Measurements from ENCODE around the gene GAB2.

GAB2 gene

GRCh38 chr11:78219493-78220217, 198.0 kb downstream of the GAB2 start:
- no peak for ATAC-seq

- no peak for ATAC-seq
Measured at GRCh38 chr11:78218707-78219492, 198.7 kb downstream of the GAB2 start.

GRCh38 chr11:78217650-78218541, 199.7 kb downstream of the GAB2 start:
- ATAC-seq = no peak

DNA sequence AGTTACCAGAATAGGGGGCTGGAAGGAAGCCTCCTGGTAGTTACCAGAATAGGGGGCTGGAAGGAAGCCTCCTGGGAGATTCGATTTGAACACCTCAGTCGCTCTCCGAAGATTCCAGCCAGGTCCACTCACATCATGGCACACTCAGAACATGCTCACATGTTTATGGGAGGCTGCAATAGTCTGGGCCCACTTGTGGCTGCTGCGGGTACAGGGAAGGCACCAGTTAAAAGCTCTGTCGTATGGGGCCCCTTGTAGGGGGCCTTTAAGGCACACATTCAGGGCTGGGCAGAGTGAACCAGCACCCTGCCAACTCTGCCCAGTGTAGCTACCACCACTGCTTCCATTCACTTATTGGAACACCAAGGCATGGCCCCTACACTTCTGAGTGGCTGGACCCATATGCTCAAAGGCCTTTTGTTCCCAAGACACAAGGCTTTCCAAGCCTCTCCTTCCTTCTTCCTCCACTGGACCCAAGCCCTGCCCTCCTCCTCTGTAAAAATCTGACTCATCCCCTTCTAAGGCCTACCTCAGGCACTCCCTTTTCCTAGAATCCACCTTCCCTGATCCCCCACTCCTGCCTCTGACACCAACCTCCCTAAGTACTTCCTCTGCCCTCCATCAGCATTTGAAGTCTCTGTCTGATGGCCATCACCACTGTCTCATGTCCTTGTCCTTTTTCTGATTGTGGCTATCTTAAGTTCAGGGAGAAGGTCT, 200.9 kb downstream of the GAB2 start:
- ATAC-seq = no peak

GRCh38 chr11:78216021-78216420, 201.6 kb downstream of the GAB2 start:
- no peak for ATAC-seq

- no peak for ATAC-seq
Measured at GRCh38 chr11:78214331-78215194, 203.1 kb downstream of the GAB2 start.

DNA sequence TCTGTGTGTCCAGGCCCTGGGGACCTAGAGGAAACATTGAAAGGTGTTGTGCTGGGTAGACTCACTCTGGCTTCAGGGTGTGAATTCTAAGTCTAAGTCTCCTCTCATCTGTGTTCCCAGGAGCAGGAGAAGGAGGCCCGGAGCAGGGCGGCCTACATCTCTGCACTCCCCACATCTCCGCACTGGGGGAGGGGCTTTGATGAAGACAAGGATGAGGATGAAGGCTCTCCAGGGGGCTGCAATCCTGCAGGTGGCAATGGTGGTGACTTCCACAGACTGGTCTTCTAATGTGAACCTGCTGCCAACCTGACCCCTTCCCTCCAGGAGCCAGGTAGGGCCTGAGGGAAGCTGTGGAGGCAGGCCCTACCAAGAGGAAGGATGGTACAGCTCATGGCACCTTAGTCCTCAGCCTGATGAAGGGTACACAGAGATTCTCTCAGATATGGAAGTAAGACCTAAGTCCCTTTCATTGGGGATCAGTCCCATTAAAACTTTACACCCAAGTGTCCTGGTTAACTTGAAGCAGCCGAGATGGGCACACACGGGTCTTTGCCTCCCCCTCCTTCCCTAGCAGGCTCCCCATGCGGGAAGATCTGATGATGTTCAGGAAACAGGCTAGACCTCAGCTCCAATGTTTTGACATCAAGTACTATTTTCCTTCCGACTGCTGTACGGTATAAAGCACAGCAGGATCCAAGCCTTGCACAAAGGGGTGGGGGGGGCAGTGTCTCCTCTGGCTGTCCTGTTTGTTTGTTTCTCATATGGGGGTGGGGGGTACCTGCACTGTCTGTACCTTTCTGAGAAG, 203.9 kb downstream of the GAB2 start:
- ATAC-seq = no peak

DNA sequence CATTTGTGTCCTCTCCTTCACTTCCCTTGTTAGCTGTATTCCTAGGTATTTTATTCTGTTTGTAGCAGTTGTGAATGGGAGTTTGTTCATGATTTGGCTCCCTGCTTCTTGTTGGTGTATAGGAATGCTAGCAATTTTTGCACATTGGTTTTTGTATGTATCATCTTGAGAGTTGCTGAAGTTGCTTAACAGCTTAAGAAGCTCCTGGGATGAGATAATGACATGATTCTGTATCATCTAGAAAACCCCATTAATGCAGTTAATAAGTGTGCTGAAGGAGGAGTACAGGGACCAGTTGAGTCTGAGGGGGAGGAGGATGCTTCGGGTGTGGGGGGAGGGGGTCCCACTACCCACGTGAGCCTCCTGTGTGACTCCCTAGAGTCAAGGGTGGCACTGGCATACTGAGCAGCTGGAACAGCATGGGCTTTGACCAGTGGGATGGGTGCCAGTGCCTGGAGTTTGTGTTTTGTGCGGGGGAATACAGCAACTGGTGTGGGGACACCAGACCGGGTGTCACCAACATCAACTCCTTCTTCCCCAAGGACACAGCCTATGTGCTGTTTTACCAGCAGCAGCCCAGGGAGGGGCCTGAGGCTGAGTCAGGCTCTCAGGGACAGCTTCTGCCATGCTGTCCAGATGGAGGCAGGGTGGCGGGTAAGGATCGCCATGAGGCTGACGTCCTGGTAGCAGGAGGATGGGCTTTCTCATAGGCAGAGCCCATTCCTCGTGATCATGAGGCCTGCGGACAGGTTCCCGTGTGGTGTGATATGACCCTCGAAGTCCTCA, 204.8 kb downstream of the GAB2 start:
- no peak for ATAC-seq

GRCh38 chr11:78211565-78211964, 206.1 kb downstream of the GAB2 start:
- ATAC-seq = no peak

DNA sequence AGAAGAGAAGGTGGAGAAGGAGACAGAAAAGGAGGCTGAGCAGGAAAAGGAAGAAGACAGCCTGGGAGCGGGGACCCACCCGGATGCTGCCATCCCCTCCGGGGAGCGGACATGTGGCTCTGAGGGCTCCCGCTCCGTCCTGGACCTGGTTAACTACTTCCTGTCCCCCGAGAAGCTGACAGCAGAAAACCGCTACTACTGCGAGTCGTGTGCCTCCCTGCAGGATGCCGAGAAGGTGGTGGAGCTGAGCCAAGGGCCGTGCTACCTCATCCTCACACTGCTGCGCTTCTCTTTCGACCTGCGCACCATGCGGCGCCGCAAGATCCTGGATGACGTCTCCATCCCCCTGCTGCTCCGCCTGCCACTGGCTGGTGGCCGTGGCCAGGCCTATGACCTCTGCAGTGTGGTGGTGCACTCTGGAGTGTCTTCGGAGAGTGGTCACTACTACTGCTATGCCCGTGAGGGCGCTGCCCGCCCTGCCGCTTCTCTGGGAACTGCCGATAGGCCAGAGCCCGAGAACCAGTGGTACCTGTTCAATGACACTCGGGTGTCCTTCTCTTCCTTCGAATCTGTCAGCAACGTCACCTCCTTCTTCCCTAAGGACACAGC, 207.5 kb downstream of the GAB2 start:
- no peak for ATAC-seq

DNA sequence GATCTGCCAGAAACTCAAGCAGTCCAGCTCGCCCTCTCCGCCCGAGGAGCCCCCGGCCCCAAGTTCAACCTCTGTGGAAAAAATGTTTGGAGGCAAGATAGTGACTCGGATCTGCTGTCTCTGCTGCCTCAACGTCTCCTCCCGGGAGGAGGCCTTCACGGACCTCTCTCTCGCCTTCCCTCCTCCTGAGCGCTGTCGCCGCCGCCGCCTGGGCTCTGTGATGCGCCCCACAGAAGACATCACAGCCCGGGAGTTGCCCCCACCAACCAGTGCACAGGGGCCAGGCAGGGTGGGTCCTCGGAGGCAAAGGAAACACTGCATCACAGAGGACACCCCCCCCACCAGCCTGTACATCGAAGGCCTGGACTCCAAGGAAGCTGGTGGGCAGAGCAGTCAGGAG, 208.1 kb downstream of the GAB2 start:
- ATAC-seq = no peak

GRCh38 chr11:78208257-78209165, 209.1 kb downstream of the GAB2 start:
- ATAC-seq = no peak

GRCh38 chr11:78207532-78208256, 209.9 kb downstream of the GAB2 start:
- ATAC-seq = no peak

DNA sequence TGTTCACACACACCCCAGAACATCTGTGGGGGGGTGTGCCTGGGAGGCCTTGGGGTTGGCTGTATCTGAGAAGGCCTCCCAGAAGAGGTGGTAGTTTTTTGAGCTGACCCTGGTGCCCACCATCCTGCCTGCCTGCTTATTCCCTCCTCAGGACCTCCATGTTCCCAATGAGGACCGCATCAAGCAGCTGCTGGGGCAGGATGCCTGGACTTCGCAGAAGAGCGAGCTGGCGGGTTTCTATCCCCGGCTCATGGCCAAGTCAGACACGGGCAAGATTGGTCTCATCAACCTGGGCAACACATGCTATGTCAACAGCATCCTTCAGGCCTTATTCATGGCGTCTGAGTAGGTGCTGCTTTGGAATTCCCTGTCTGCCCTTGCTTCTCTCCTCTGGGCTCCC, 211.9 kb downstream of the GAB2 start:
- no peak for ATAC-seq

DNA sequence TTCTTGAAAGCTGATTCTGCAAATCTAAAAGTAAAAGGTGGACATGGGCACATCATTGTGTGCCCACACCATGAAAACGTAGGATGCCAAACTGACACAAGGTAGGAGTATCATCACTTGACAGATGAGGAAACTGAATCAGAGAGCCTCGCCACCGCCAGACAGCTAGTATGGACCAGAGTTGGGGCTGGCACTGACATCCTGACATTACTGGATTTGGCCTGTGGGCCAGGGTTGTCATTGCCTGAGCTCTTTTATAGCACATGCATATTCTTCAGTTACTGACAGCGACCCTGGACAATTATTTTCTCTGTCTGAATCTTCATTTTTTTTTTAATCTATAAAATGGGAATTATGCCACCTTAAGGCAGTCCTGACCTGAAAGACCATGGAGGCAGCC, 212.4 kb downstream of the GAB2 start:
- ATAC-seq = no peak

DNA sequence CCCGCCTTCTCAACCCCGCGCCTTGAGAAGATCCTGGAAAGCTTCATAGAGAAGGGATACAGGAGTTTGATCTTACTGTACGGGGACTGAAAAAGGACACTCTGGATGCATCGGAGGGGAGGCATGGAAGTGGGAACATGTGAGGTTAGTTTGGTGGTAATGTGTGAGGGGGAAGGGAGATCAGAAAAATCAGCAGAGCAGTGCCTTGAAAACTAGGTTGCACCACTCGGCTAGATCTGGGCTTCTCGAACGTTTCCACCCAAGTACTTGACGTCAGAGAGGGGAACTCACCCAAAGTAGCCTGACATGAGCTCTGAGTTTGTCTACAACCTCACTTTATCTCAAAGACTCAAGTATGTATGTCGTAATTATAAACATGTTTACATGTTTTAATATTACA, 214.4 kb downstream of the GAB2 start:
- peak in 1 of 2 donors; percentile 25 for ATAC-seq

- peak; percentile 76 to 81 for ATAC-seq
Measured at GRCh38 chr11:78202733-78203167, 214.9 kb downstream of the GAB2 start.
